GM10266 (cell line): ENCODE results near the gene PTPRF.
"Not testable (repeated sequence)": the region's sequence is repeated elsewhere in the genome, so short reads cannot be mapped to it uniquely, and the experiment has no call there.

Experiments
- DNase-seq: peaks from one replicate; pipeline ENCODE4 v3.0.0; 2012; ENCODE audit errors: extremely low spot score
- TF ChIP-seq, protein P1 (sequence below): IDR thresholded peaks from 2 replicates; pipeline ENCODE4 v1.5.1; 2012; ENCODE audit warnings: mild to moderate bottlenecking, low read depth; ENCODE audit not compliant: control insufficient read depth, insufficient read depth; ENCODE audit errors: missing control alignments

PTPRF gene

GRCh38 chr1:43493661-43494450 lies 36.8 kb upstream of the PTPRF start:
- TF ChIP-seq, protein P1, sequence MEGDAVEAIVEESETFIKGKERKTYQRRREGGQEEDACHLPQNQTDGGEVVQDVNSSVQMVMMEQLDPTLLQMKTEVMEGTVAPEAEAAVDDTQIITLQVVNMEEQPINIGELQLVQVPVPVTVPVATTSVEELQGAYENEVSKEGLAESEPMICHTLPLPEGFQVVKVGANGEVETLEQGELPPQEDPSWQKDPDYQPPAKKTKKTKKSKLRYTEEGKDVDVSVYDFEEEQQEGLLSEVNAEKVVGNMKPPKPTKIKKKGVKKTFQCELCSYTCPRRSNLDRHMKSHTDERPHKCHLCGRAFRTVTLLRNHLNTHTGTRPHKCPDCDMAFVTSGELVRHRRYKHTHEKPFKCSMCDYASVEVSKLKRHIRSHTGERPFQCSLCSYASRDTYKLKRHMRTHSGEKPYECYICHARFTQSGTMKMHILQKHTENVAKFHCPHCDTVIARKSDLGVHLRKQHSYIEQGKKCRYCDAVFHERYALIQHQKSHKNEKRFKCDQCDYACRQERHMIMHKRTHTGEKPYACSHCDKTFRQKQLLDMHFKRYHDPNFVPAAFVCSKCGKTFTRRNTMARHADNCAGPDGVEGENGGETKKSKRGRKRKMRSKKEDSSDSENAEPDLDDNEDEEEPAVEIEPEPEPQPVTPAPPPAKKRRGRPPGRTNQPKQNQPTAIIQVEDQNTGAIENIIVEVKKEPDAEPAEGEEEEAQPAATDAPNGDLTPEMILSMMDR: no peak
- DNase-seq: no peak

DNA sequence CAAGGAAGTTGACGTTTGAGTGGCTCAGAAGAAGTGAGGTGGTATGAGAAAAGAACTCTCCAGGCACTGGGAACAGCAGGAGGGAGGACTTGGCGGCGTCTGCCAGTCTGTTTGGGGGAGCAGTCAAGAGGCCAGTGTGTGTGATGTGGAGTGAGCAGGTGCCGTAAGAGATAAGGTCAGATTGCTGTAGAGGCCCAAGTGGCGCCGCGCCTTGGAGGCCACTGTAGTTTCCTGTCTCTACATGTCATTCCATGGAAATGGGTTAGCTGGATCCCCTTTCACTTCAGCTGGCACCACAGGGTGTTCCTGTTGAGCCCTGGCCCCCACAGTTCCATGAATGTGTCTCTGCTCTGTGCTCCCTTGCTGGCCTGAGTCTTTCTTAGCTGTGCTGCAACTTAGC lies 35.5 kb upstream of the PTPRF start:
- TF ChIP-seq, protein P1: no peak
- DNase-seq: no peak

DNA sequence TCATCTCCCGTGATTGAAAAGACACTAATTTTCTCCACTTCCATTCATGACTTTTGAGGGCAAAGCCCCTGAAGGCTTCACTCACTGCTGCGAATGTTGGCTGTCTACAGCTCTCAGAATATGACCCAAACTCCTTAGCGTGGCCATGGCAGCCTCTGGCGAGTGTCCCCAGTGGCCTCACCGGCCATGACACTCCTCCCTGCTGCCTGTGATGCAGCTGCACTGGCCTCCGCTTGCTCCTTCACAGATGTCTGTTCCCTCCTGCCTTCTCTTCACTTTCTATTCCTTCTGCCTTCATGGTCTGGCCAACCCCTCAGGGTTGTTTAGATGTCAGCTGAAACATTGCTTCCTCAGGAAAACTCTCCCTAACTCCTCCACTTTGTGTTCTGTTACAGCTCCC lies 30.8 kb upstream of the PTPRF start:
- TF ChIP-seq, protein P1: no peak
- no peak for DNase-seq

DNA sequence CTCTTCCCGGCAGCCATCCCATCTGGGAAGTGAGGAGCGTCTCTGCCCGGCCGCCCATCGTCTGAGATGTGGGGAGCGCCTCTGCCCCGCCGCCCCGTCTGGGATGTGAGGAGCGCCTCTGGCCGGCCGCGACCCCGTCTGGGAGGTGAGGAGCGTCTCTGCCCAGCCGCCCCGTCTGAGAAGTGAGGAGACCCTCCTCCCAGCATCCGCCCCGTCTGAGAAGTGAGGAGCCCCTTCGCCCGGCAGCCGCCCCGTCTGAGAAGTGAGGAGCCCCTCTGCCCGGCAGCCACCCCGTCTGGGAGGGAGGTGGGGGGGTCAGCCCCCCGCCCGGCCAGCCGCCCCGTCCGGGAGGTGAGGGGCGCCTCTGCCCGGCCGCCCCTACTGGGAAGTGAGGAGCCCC lies 28.9 kb upstream of the PTPRF start:
- DNase-seq: not testable (repeated sequence)

GRCh38 chr1:43503534-43503933 lies 27.1 kb upstream of the PTPRF start:
- DNase-seq: no peak
- TF ChIP-seq, protein P1: no peak

DNA sequence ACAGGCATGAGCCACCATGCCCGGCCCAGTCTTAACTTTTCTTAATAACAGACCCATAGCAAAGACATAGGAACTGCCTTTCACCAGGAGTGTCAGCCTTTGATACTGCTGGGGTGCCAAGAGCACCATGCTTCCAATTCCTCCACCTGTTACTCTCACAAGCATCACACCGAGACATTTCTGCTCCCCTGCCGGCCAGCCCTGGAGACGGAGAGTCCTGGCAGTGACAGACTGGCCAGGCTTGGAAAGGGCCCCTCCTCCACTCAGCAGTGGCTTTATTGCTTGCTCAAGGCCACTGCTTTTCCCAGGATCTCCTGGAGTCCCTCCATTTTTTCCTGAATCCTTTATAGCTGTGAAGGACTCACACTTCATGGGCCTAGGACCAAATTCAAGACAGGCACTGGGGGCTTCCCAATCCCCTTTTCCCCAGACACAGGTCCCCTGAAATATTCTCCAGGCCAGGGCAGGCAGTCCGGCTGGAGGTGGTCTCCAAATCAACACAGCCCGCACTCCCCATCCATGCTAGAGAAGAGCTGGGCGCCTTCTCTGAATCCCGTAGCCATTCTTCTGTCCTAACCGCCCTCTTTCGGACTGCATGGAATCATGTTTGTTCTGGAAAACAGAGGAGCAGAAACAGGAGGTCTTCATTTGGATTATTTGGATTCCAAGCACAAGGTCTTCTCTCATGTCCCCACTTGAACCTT lies 25.5 kb upstream of the PTPRF start:
- DNase-seq: no peak

DNA sequence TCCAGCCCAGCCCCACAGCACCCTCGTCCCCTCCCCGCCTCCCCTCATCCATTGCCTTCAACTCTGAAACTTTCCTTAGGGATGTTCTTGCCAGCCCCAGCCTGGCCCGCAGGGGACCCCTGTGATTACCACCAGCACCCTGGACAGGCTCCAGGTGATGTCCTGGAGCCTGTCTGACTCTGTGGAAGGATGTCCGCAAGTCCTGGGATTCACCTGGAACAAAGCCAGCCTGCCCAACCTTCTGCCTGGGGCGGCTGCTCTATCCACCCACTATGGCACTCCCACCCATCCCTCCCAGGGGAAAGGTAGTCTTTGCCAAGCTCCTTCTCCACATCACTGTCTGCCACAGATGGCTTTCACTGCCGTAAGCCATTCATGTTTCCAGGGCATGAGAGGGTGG lies 24.4 kb upstream of the PTPRF start:
- DNase-seq: no peak
- TF ChIP-seq, protein P1: no peak

More for the DNA sequence above, 25.5 kb upstream of the PTPRF start:
- TF ChIP-seq, protein P1: no peak
